Upper lobe of left lung (tissue), 4 donors: ENCODE data around the gene MYO9A.

Experiments used
- EP300 ChIP-seq, 4 donors: sonication (generic); formaldehyde crosslinking; IDR thresholded peaks; one replicate each; pipeline ENCODE4 v1.5.1; 2017; ENCODE audit warnings: antibody characterized with exemption in 4 of 4, control low read depth in 2 of 4
- POLR2A ChIP-seq, 4 donors: fragments of 450-650 bp; IDR thresholded peaks; one replicate each; pipeline ENCODE4 v1.5.1; 2016 to 2017; ENCODE audit warnings: antibody characterized with exemption in 4 of 4, mild to moderate bottlenecking in 2 of 4
- POLR2AphosphoS5 ChIP-seq, 2 donors: sonication (generic); formaldehyde crosslinking; IDR thresholded peaks; one replicate each; pipeline ENCODE4 v1.5.1; 2017; ENCODE audit warnings: antibody characterized with exemption in 2 of 2
- TF ChIP-seq, protein P1 (sequence below), 6 experiments: fragments of 450-650 bp in 4 of 6; fragments of 200-600 bp in 2 of 6; sonication (generic) in 2 of 6; IDR thresholded peaks; one replicate each; pipeline ENCODE4 v1.5.1; 2016 to 2019; ENCODE audit warnings: antibody characterized with exemption in 6 of 6

DNA sequence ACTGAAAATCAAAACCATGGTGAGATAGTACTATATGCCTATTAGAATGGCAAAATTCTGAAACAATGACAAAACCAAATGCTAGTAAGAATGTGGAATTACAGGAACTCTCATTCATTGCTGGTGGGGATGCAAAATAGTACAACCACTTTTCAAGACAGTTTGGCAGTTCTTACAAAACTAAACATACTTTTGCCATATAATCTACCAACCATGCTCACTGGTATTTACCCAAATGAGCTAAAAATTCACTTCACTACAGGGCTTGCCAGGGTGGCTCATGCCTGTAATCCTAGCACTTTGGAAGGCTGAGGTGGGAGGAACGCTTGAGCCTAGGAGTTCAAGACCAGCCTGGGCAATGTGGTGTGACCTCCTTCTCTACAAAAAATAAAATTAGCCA, 40.0 kb downstream of the MYO9A start:
- TF ChIP-seq, protein P1, sequence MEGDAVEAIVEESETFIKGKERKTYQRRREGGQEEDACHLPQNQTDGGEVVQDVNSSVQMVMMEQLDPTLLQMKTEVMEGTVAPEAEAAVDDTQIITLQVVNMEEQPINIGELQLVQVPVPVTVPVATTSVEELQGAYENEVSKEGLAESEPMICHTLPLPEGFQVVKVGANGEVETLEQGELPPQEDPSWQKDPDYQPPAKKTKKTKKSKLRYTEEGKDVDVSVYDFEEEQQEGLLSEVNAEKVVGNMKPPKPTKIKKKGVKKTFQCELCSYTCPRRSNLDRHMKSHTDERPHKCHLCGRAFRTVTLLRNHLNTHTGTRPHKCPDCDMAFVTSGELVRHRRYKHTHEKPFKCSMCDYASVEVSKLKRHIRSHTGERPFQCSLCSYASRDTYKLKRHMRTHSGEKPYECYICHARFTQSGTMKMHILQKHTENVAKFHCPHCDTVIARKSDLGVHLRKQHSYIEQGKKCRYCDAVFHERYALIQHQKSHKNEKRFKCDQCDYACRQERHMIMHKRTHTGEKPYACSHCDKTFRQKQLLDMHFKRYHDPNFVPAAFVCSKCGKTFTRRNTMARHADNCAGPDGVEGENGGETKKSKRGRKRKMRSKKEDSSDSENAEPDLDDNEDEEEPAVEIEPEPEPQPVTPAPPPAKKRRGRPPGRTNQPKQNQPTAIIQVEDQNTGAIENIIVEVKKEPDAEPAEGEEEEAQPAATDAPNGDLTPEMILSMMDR (IDR thresholded peaks at IDR 0.05) = no peak
- no peak for TF ChIP-seq EP300 (IDR thresholded peaks at IDR 0.05)
- TF ChIP-seq POLR2AphosphoS5 (IDR thresholded peaks at IDR 0.05) = no peak
- TF ChIP-seq POLR2A (IDR thresholded peaks at IDR 0.05) = no peak
